Measurements from ENCODE around the gene KANSL2. TPM values are rescaled to one million over a fixed set of nuclear protein-coding genes. Genes with fewer than 3 reads are reported as not detected.

The KANSL2 gene
- total and polyA plus RNA-seq, 2 of the 4 experiments (the other 2 are of a cell fraction), result 25.2 to 47.5 TPM

- no peak for ATAC-seq (ENCODE audit: low read depth)
- in situ Hi-C loops (cut with MboI; ENCODE audit: low sequenced_read_pairs), result no loop called here
- peaks cover 37% of the 10 kb centered on the region for H3K36me3 ChIP-seq (ENCODE audit: control insufficient read depth, insufficient read depth, low read length)
Observed at GRCh38 chr12:48690990-48691389, 9.0 kb upstream of the KANSL2 start.

More at GRCh38 chr12:48690990-48691389, 9.0 kb upstream of the KANSL2 start:
- 63% methylated on average over 3 of the region's 4 CpGs; no CpG with 5 or more reads in 1 of the 2 experiments for WGBS, 2 experiments (ENCODE audit: extremely low coverage in 2 of 2, insufficient read length in 1 of 2)
- Histone ChIP-seq H2BK5ac (ENCODE audit: low read depth, low read length, poor library complexity, severe bottlenecking) (no peak overlapping the region), H3K27ac (ENCODE audit: insufficient read depth, low read length) (no peak overlapping the region), H3K18ac (ENCODE audit: low read depth, low read length) (no peak overlapping the region), H3K4ac (ENCODE audit: low read depth, low read length) (no peak overlapping the region), H4K8ac (ENCODE audit: low read depth in 2 of 2, low read length in 2 of 2) (no peak overlapping the region), H3K9me3 (ENCODE audit: control insufficient read depth, insufficient read depth, low read length) (no peaks in the 10 kb centered on the region), H4K91ac (ENCODE audit: insufficient read depth, low read depth, low read length) (no peak overlapping the region), H3K4me3 (ENCODE audit: insufficient read depth, low read depth, low read length) (no peak overlapping the region), H3K79me1 (ENCODE audit: low read depth in 1 of 2, low read length in 2 of 2) (peaks cover 28 to 42% of the 10 kb centered on the region in 2 experiments), H2BK120ac (ENCODE audit: low read depth, low read length) (no peak overlapping the region), H4K20me1 (ENCODE audit: insufficient read depth, low read length) (no peaks in the 10 kb centered on the region), H4K5ac (ENCODE audit: low read depth, low read length) (no peak overlapping the region), H2AK9ac (replicated peaks; ENCODE audit: low read depth, low read length, poor library complexity) (no peak overlapping the region), H3K27me3 (ENCODE audit: control insufficient read depth, insufficient read depth, low read length) (no peaks in the 10 kb centered on the region), H3K9me1 (ENCODE audit: insufficient read depth, low read length) (peaks cover 4% of the 10 kb centered on the region; the same call in 1 of the 2 replicates), H3K9ac (ENCODE audit: low read depth, low read length) (no peak overlapping the region), H2BK15ac (ENCODE audit: low read depth, low read length) (no peak overlapping the region), H2BK20ac (ENCODE audit: low read depth, low read length) (no peak overlapping the region), H3K56ac (ENCODE audit: extremely low read depth, insufficient read depth, low read length) (no peak overlapping the region), H2AK5ac (ENCODE audit: low read depth, low read length) (no peak overlapping the region), H2AFZ (replicated peaks; ENCODE audit: low read length, poor library complexity) (no peak overlapping the region), H3K4me2 (ENCODE audit: low read depth, low read length) (no peak overlapping the region), H3K14ac (replicated peaks; ENCODE audit: low read depth, low read length) (no peak overlapping the region), H3K4me1 (ENCODE audit: control insufficient read depth, insufficient read depth, low read length) (0 out of 2 replicates have a peak, but pooled peaks cover 2% of the 10 kb centered on the region), H3K23ac (ENCODE audit: low read depth, low read length) (no peak overlapping the region)
- ChIA-PET POLR2A (ENCODE audit: unreplicated experiment) (interaction anchor here (1.0 kb wide), 1 partner anchor 8 kb away, joined by 3 read pairs; no protein-coding TSS in a partner anchor), CTCF (interaction anchor here (1.1 kb wide), 1 partner anchor 9 kb away, joined by 3 read pairs; no protein-coding TSS in a partner anchor)
- intact Hi-C loops (cut with micrococcal nuclease), result no loop called here
- TF ChIP-seq POLR2A (IDR thresholded peaks at IDR 0.05; ENCODE audit: low read depth, low read length), result no peak
- TF ChIP-seq RFX5 (IDR thresholded peaks at IDR 0.05; ENCODE audit: low read depth, low read length), result no peak
- no peak for TF ChIP-seq FOS (IDR thresholded peaks at IDR 0.05; ENCODE audit: low read depth, low read length)
- TF ChIP-seq BHLHE40 (IDR thresholded peaks at IDR 0.05; ENCODE audit: low read depth, low read length), result no peak
- TF ChIP-seq MXI1 (IDR thresholded peaks at IDR 0.05; ENCODE audit: borderline replicate concordance, low read depth, low read length), result no peak
- no peak for TF ChIP-seq RAD21 (IDR thresholded peaks at IDR 0.05; ENCODE audit: low read length)
- no peak for DNase-seq
- dilution Hi-C loops (cut with HindIII; ENCODE audit: low sequenced_read_pairs, unreplicated experiment), result no loop called here
- no TSS peak for BruUV-seq (replicated peaks)

Measured in IMR-90 (cell line).